Subcutaneous abdominal adipose tissue (tissue), 5 donors: ENCODE measurements around the gene HOXC12.

Source experiments
- H3K27ac ChIP-seq: one replicate; pipeline ENCODE4 v1.7.0; 2013; ENCODE audit warnings: low read depth, mild to moderate bottlenecking, inconsistent platforms, low read length, moderate library complexity
- H3K27me3 ChIP-seq, 5 donors: one replicate each; pipeline ENCODE4 v1.7.0; 2013; ENCODE audit warnings: low read length in 5 of 5, inconsistent platforms in 1 of 5; ENCODE audit not compliant: control insufficient read depth in 5 of 5, insufficient read depth in 4 of 5
- H3K36me3 ChIP-seq, 5 donors: one replicate each; pipeline ENCODE4 v1.7.0; 2013; ENCODE audit warnings: low read length in 5 of 5; ENCODE audit not compliant: control insufficient read depth in 5 of 5, insufficient read depth in 5 of 5
- H3K4me1 ChIP-seq, 5 donors: one replicate each; pipeline ENCODE4 v1.7.0; 2013; ENCODE audit warnings: low read length in 5 of 5, mild to moderate bottlenecking in 3 of 5, moderate library complexity in 1 of 5; ENCODE audit not compliant: control insufficient read depth in 5 of 5, insufficient read depth in 5 of 5
- H3K4me3 ChIP-seq, 5 donors: one replicate each; pipeline ENCODE4 v1.7.0; 2013; ENCODE audit warnings: low read length in 5 of 5, low read depth in 1 of 5
- H3K9ac ChIP-seq, 5 donors: one replicate each; pipeline ENCODE4 v1.7.0; 2013; ENCODE audit warnings: low read length in 5 of 5, mild to moderate bottlenecking in 4 of 5, moderate library complexity in 3 of 5
- H3K9me3 ChIP-seq, 5 donors: one replicate each; pipeline ENCODE4 v1.7.0; 2013; ENCODE audit warnings: low read length in 5 of 5; ENCODE audit not compliant: control insufficient read depth in 5 of 5
- donor health status: healthy.
- donor health status: healthy.
- donor health status: healthy.
- donor health status: healthy.
- donor health status: healthy.

Gene HOXC12

GRCh38 chr12:53977596-53978445, 23.1 kb downstream of the HOXC12 start:
- Histone ChIP-seq H3K4me3 (no peak overlapping the region), H3K9me3 (peaks cover 0 to 4% (median 0%) of the 10 kb centered on the region in 5 donors), H3K27ac (no peak overlapping the region), H3K36me3 (no peaks in the 10 kb centered on the region), H3K4me1 (peaks cover 0 to 26% (median 24%) of the 10 kb centered on the region in 5 donors), H3K27me3 (peaks cover 21 to 78% (median 56%) of the 10 kb centered on the region in 5 donors), H3K9ac (no peak overlapping the region)

- Histone ChIP-seq H3K9me3 (no peaks in the 10 kb centered on the region), H3K36me3 (no peaks in the 10 kb centered on the region), H3K27ac (no peak overlapping the region), H3K27me3 (peaks cover 14 to 78% (median 57%) of the 10 kb centered on the region in 5 donors), H3K4me3 (no peak overlapping the region), H3K9ac (no peak overlapping the region), H3K4me1 (peaks cover 0 to 21% (median 19%) of the 10 kb centered on the region in 5 donors)
Observed at GRCh38 chr12:53978477-53979356, 24.0 kb downstream of the HOXC12 start.

GRCh38 chr12:53980104-53980801, 25.6 kb downstream of the HOXC12 start:
- peaks cover 14 to 83% (median 58%) of the 10 kb centered on the region in 5 donors for H3K27me3 ChIP-seq
- no peak overlapping the region for H3K9ac ChIP-seq
- no peaks in the 10 kb centered on the region for H3K9me3 ChIP-seq
- H3K4me1 ChIP-seq = peaks cover 0 to 14% (median 12%) of the 10 kb centered on the region in 5 donors
- no peak overlapping the region for H3K27ac ChIP-seq
- H3K36me3 ChIP-seq = no peaks in the 10 kb centered on the region
- no peak overlapping the region for H3K4me3 ChIP-seq

GRCh38 chr12:53980802-53981496, 26.2 kb downstream of the HOXC12 start:
- Histone ChIP-seq H3K36me3 (no peaks in the 10 kb centered on the region), H3K4me3 (no peak overlapping the region), H3K27ac (no peak overlapping the region), H3K4me1 (peaks cover 0 to 18% (median 15%) of the 10 kb centered on the region in 5 donors), H3K9ac (no peak overlapping the region), H3K27me3 (peaks cover 14 to 80% (median 61%) of the 10 kb centered on the region in 5 donors), H3K9me3 (no peaks in the 10 kb centered on the region)

GRCh38 chr12:53981634-53982565, 27.2 kb downstream of the HOXC12 start:
- H3K9me3 ChIP-seq = no peaks in the 10 kb centered on the region
- H3K36me3 ChIP-seq = no peaks in the 10 kb centered on the region
- H3K27me3 ChIP-seq = peaks cover 9 to 78% (median 60%) of the 10 kb centered on the region in 5 donors
- H3K4me3 ChIP-seq = no peak overlapping the region
- no peak overlapping the region for H3K27ac ChIP-seq
- no peak overlapping the region for H3K9ac ChIP-seq
- peaks cover 2 to 27% (median 24%) of the 10 kb centered on the region in 5 donors for H3K4me1 ChIP-seq

- Histone ChIP-seq H3K9me3 (no peaks in the 10 kb centered on the region), H3K36me3 (no peaks in the 10 kb centered on the region), H3K27me3 (peaks cover 2 to 68% (median 50%) of the 10 kb centered on the region in 5 donors), H3K4me3 (peak overlapping the region in 1 of 5 donors; percentile 40), H3K4me1 (peaks cover 7 to 37% (median 28%) of the 10 kb centered on the region in 5 donors), H3K9ac (no peak overlapping the region), H3K27ac (no peak overlapping the region)
Observed at GRCh38 chr12:53982648-53983567, 28.2 kb downstream of the HOXC12 start.

GRCh38 chr12:53983568-53983949, 28.9 kb downstream of the HOXC12 start:
- peaks cover 0 to 65% (median 50%) of the 10 kb centered on the region in 5 donors for H3K27me3 ChIP-seq
- H3K9ac ChIP-seq = peak overlapping the region in 1 of 5 donors; percentile 72
- H3K9me3 ChIP-seq = no peaks in the 10 kb centered on the region
- peaks cover 7 to 44% (median 35%) of the 10 kb centered on the region in 5 donors for H3K4me1 ChIP-seq
- H3K4me3 ChIP-seq = peak overlapping the region in 2 of 5 donors; percentile 40 to 51
- no peak overlapping the region for H3K27ac ChIP-seq
- H3K36me3 ChIP-seq = no peaks in the 10 kb centered on the region

GRCh38 chr12:53983950-53984572, 29.4 kb downstream of the HOXC12 start:
- Histone ChIP-seq H3K27me3 (peaks cover 0 to 66% (median 48%) of the 10 kb centered on the region in 5 donors), H3K4me3 (peak overlapping the region in 2 of 5 donors; percentile 40 to 51), H3K9ac (peak overlapping the region in 1 of 5 donors; percentile 72), H3K27ac (peak overlapping the region; percentile 50), H3K9me3 (no peaks in the 10 kb centered on the region), H3K4me1 (peaks cover 7 to 49% (median 40%) of the 10 kb centered on the region in 5 donors), H3K36me3 (no peaks in the 10 kb centered on the region)
